ENCODE measurements around the gene KRTAP13-4. TPM values are rescaled to one million over a fixed set of nuclear protein-coding genes. Genes with fewer than 3 reads are reported as not detected.

Gene KRTAP13-4, protein sequence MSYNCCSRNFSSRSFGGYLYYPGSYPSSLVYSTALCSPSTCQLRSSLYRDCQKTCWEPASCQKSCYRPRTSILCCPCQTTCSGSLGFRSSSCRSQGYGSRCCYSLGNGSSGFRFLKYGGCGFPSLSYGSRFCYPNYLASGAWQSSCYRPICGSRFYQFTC
- polyA plus RNA-seq (not detected in 3 replicates), polyA minus RNA-seq (not detected in 3 replicates)
- polyA plus RNA-seq (2011; ENCODE audit: low read depth), result not detected
- polyA plus RNA-seq (2011; cell fraction: cytosol; rRNA removed), result not detected in 2 replicates
- polyA plus RNA-seq (2011; cell fraction: nucleus; rRNA removed), result not detected in 2 replicates
- not detected in 2 replicates for polyA plus RNA-seq (2012; ENCODE audit: low replicate concordance)
- polyA minus RNA-seq (2011; cell fraction: cytosol; rRNA and poly(A)+ RNA removed), result not detected
- not detected in 2 replicates for polyA minus RNA-seq (2011; cell fraction: nucleus; rRNA and poly(A)+ RNA removed)

DNA sequence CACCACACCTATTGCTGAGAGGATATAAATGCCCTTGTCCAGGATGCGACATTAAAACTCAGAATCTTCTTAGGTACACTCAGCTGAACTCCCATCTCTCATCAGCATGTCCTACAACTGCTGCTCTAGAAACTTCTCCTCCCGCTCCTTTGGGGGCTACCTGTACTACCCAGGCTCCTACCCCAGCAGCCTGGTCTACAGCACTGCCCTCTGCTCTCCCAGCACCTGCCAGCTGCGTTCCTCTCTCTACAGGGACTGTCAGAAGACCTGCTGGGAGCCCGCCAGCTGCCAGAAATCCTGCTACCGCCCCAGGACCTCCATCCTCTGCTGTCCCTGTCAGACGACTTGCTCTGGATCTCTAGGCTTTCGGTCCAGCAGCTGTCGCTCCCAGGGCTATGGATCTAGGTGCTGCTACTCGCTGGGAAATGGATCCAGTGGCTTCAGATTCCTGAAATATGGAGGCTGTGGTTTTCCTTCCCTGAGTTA lies at the start of gene KRTAP13-4:
TSS of gene KRTAP13-4 (plus strand) at position 51 of the 486 bp plus-strand sequence. CDS start at position 107, 56 bp downstream.
- Histone ChIP-seq H3K36me3 (ENCODE audit: control insufficient read depth in 2 of 2, extremely low read depth in 1 of 2, insufficient read depth in 2 of 2, low read length in 2 of 2) (no peaks in the 10 kb centered on the region), H4K20me1 (ENCODE audit: control insufficient read depth, extremely low read depth, insufficient read depth, low read length) (no peaks in the 10 kb centered on the region), H3K27ac (ENCODE audit: control insufficient read depth, insufficient read depth, low read length) (no peak within 1 kb of the TSS), H2AFZ (ENCODE audit: control insufficient read depth, low read length) (no peak within 1 kb of the TSS), H3K27me3 (ENCODE audit: control insufficient read depth, extremely low read depth, insufficient read depth, low read length) (no peaks in the 10 kb centered on the region), H3K4me1 (ENCODE audit: control insufficient read depth, extremely low read depth, insufficient read depth, low read length) (no peaks in the 10 kb centered on the region), H3K79me2 (ENCODE audit: control insufficient read depth, insufficient read depth, low read length) (no peaks in the 10 kb centered on the region), H3K9ac (ENCODE audit: control insufficient read depth, extremely low read depth, insufficient read depth, low read length) (no peak within 1 kb of the TSS), H3K4me2 (ENCODE audit: control insufficient read depth, extremely low read depth, insufficient read depth, low read depth, low read length) (no peak within 1 kb of the TSS), H3K9me1 (ENCODE audit: control insufficient read depth, extremely low read depth, insufficient read depth, low read length) (no peaks in the 10 kb centered on the region), H3K9me3 (ENCODE audit: control insufficient read depth, low read depth, low read length) (no peaks in the 10 kb centered on the region), H3K4me3 (ENCODE audit: control insufficient read depth in 2 of 3, extremely low read depth in 1 of 3, insufficient read depth in 2 of 3, low read depth in 1 of 3, low read length in 3 of 3) (no peak within 1 kb of the TSS)
- TF ChIP-seq, protein P1, sequence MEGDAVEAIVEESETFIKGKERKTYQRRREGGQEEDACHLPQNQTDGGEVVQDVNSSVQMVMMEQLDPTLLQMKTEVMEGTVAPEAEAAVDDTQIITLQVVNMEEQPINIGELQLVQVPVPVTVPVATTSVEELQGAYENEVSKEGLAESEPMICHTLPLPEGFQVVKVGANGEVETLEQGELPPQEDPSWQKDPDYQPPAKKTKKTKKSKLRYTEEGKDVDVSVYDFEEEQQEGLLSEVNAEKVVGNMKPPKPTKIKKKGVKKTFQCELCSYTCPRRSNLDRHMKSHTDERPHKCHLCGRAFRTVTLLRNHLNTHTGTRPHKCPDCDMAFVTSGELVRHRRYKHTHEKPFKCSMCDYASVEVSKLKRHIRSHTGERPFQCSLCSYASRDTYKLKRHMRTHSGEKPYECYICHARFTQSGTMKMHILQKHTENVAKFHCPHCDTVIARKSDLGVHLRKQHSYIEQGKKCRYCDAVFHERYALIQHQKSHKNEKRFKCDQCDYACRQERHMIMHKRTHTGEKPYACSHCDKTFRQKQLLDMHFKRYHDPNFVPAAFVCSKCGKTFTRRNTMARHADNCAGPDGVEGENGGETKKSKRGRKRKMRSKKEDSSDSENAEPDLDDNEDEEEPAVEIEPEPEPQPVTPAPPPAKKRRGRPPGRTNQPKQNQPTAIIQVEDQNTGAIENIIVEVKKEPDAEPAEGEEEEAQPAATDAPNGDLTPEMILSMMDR (optimal IDR thresholded peaks at IDR 0.05 in 1 of 3, IDR thresholded peaks at IDR 0.05 in 1 of 3, conservative IDR thresholded peaks at IDR 0.05 in 1 of 3; ENCODE audit: extremely low read depth in 1 of 3, insufficient read depth in 2 of 3, low read length in 3 of 3), result no peak
- no peak for TF ChIP-seq EZH2 (IDR thresholded peaks at IDR 0.05; ENCODE audit: low read length)
- dilution Hi-C loops (cut with MboI; ENCODE audit: extremely low pct_ligation_motif_present, low sequenced_read_pairs), result no loop called here
- DNase-seq (ENCODE audit: low read depth, low spot score) (no peak), FAIRE-seq (no peak)

DNA sequence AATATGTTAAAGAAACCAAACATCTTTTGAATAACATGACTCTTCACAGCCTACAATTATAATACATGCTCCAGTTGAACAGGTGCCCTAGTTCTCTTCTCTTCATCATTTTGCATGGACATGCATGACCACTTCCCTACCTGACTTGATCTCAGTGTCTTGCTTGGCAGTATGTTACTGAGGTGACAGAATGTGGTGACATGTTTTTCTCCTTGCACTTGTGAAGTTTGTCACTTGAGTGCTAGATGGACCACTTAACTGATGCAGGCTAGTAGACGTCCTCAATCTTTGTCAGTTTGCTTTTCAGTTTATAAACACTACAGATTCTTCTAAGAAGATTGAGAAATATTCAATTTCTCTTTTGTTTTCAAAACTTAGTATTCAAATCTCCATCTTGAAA lies 47.8 kb upstream of the KRTAP13-4 start:
- no peaks in the 10 kb centered on the region for H3K79me2 ChIP-seq (ENCODE audit: control insufficient read depth, insufficient read depth, low read length)
- no peaks in the 10 kb centered on the region for H3K9me1 ChIP-seq (ENCODE audit: control insufficient read depth, extremely low read depth, insufficient read depth, low read length)
- H2AFZ ChIP-seq (ENCODE audit: control insufficient read depth, low read length), result no peak overlapping the region
- no peaks in the 10 kb centered on the region for H3K4me1 ChIP-seq (ENCODE audit: control insufficient read depth, extremely low read depth, insufficient read depth, low read length)
- TF ChIP-seq, protein P1 (optimal IDR thresholded peaks at IDR 0.05 in 1 of 3, IDR thresholded peaks at IDR 0.05 in 1 of 3, conservative IDR thresholded peaks at IDR 0.05 in 1 of 3; ENCODE audit: extremely low read depth in 1 of 3, insufficient read depth in 2 of 3, low read length in 3 of 3), result no peak
- TF ChIP-seq EZH2 (IDR thresholded peaks at IDR 0.05; ENCODE audit: low read length), result no peak
- no peak for FAIRE-seq
- H3K4me3 ChIP-seq (ENCODE audit: control insufficient read depth in 2 of 3, extremely low read depth in 1 of 3, insufficient read depth in 2 of 3, low read depth in 1 of 3, low read length in 3 of 3), result no peak overlapping the region
- DNase-seq (ENCODE audit: low read depth, low spot score), result no peak
- H4K20me1 ChIP-seq (ENCODE audit: control insufficient read depth, extremely low read depth, insufficient read depth, low read length), result no peaks in the 10 kb centered on the region
- no peak overlapping the region for H3K27ac ChIP-seq (ENCODE audit: control insufficient read depth, insufficient read depth, low read length)
- no peak overlapping the region for H3K4me2 ChIP-seq (ENCODE audit: control insufficient read depth, extremely low read depth, insufficient read depth, low read depth, low read length)
- dilution Hi-C loops (cut with MboI; ENCODE audit: extremely low pct_ligation_motif_present, low sequenced_read_pairs), result no loop called here
- H3K9me3 ChIP-seq (ENCODE audit: control insufficient read depth, low read depth, low read length), result no peaks in the 10 kb centered on the region
- no peak overlapping the region for H3K9ac ChIP-seq (ENCODE audit: control insufficient read depth, extremely low read depth, insufficient read depth, low read length)
- H3K36me3 ChIP-seq (ENCODE audit: control insufficient read depth in 2 of 2, extremely low read depth in 1 of 2, insufficient read depth in 2 of 2, low read length in 2 of 2), result no peaks in the 10 kb centered on the region
- H3K27me3 ChIP-seq (ENCODE audit: control insufficient read depth, extremely low read depth, insufficient read depth, low read length), result no peaks in the 10 kb centered on the region
